Colon (tissue), 2 donors: Measurements from ENCODE around the gene PSG5.
"Not testable (repeated sequence)": the region's sequence is repeated elsewhere in the genome, so short reads cannot be mapped to it uniquely, and the experiment has no call there.

Source experiments
- FAIRE-seq: peaks from 2 replicates; lab custom pipeline; 2012; peaks lifted over from hg19 to GRCh38; lab: Jason Lieb, UNC
- donor health status: control.
- donor health status: control.

Gene PSG5

DNA sequence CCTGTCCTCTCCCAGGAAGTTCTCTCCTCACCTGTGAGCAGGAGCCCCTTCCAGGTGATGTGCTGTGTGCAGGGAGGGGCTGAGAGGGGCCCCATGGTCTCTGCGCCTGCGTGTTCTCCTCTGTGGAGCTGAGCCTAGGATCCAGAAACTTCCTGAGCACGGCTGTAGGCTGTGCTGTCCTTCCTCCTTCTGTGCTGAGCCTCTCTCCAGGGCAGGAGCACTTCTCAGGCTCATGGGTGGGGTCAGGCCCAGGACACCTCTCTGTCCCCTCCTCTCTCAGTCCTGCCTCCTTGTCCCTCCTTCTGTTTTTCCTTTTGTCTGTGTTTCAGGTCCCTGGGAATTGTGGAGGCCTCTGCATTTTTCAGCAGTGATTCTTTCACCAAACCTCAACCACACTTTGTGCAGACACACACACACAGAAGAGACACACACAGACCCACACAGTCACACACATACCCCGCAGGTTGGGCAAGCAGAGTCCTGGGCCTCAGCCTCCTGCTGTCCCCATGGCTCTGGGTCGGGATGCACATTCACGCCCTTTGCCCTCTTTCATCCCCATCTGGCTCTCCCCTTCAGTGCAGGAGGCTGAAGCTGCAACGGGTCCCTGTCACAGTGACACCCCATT, at the start of gene PSG5:
PSG5 (minus strand) TSS at position 226 of the 625 bp plus-strand sequence; CDS start at position 95, 131 bp downstream.
- FAIRE-seq = not testable (repeated sequence)

DNA sequence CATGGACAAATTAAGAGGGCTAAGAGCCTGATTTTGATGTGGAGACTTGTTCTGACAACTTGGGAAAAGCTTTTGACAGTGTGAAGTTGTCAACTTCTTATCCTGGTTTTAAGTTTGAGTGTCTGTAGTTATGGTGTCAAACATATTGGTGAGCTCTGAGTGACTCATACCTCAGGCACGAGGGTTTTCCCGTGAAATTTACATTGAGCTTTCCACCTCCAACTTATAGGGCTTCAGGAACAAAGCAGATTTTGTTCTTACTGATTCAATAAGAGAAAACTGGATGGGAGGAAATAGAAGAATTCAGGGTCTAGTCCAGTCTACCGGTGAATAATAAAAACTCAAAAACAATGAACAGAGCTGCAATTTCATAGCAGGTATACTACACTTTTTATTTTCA, 49.4 kb upstream of the PSG5 start:
- not testable (repeated sequence) for FAIRE-seq

DNA sequence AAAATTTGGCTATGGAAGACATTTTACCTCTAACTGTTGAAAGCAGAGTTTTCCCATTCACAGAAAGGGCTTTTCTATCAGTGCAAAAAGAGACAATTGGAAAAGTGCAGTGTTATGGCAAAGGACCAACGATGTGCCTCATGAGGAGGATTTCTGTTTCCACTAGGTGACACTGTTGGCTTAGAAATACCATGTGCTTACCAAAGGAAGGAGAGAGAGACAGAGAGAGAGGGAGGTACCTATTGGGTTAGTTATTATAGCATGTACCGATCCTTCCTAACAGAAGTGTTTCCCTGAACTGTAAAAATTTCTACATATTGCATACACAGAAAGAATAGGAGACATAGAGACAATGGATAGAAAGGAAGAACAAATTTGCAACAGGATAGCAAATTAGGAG, 43.0 kb upstream of the PSG5 start:
- no peak for FAIRE-seq

DNA sequence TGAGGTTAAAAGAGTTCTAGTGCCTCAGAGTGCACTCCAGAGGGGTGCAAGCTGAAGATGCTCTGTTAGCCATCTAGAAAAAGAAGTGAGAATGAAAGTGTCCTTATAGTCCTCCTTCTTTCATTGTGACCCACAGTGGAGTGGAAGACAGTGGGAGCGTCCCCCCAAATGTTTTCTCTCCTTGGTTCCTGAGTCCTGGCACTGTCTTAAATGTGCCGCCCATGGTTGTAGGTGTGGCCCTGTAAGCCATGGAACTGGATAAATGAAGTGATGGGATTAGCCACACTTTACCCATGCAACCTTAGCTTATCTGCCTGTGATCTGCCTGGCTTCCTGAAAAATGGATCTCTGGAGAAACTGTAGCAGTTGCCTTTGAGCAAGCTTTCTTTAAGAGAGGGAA, 42.4 kb upstream of the PSG5 start:
- FAIRE-seq = not testable (repeated sequence)

DNA sequence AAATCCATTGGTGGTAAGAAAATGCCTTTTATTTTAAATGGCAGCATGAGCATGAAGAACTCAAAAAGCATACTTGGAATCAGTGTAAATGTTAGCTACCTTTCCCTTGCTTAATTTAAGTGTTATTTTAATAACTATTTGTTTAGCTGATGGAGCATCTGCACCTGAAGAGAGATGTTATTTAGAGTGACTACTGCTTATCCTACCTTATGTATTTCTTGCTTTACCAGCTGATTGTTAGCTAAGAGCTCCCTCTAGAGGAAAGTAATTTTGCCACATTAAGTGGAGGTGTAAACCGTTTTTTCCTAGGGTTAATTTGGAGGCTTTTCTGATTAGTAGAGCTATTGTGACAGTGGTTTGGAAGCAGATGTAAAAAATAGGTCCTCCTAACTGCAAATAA, 40.6 kb upstream of the PSG5 start:
- FAIRE-seq = not testable (repeated sequence)

DNA sequence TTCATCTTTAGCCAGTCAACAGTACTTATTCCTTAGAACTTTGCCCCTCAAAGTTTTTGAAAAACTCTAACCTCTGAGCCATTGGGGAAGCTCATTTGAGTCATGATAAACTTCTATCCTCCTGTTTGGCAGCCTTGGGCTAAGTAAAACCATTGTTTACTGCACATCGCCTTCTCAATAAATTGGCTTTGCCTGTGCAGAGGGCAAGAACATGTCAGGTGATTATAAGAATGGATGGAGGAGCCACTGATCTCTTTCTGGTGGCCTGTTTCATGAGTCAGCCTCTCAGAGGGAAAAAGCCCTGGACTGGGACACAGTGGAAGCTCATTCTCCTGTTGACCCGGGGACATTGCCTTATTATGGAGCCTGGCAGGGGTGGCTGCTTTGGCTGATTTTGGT, 38.5 kb upstream of the PSG5 start:
- no peak for FAIRE-seq

DNA sequence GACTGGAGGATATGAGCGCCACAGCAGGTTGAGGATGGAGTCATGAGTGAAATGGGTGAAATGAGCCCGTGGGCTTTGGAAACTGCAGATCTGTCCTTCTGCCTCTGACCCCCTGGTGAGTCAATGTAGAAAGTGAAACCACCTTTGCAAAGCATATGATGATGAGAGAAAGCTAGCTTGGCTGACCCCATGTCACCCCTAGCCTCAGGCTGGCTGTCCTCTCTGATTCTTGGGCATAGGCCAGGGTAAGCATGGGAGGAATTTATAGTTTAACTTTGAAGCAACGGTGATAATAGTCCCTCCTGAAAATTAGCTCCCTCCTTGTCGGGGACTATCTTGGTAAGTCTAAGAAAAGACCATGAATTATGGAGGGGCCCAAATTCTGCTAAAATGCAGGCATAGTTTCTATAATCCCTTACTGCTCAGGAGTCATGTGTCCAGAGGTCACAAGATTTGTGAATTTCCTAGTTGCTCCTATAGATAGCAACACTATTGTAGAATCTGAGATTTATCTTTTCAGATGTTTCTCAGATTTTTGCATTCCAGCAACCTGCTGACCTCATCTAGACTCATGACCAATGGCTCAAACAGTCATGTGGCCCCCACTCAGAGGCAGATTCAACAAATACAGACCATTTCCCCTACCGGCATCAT, 38.0 kb upstream of the PSG5 start:
- FAIRE-seq = not testable (repeated sequence)

DNA sequence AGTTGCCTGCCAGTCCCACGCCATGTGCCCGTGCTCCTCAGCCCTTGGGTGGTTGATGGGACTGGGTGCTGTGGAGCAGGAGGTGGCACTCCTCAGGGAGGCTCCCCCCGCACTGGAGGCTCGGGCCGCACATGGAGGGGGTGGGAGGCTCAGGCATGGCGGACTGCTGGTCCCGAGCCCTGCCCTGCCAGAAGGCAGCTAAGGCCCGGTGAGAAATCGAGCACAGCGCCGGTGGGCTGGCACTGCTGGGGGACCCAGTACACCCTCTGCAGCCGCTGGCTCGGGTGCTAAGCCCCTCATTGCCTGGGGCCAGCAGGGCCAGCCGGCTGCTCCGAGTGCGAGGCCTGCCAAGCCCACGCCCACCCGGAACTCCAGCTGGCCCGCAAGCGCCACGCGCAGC, 35.6 kb upstream of the PSG5 start:
- not testable (repeated sequence) for FAIRE-seq

DNA sequence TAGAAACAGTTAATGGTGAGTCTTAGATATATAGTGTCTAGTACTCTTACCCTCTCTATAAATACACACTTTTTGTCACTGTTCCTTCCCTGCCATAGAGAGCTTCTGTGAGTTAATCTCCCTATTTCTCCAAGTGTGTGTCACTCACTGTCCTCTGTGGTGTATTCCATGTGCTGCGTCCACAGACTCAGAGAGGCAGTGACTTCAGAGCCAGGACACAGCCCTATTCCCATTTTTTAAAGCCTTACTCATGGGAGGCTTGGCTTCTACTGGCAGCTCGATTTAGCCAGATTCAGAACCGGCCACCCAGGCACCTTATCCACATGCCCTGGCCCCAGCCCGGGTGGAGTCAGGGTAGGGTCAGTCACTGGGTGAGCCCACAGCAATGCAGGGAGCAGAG, 32.8 kb upstream of the PSG5 start:
- FAIRE-seq = not testable (repeated sequence)

DNA sequence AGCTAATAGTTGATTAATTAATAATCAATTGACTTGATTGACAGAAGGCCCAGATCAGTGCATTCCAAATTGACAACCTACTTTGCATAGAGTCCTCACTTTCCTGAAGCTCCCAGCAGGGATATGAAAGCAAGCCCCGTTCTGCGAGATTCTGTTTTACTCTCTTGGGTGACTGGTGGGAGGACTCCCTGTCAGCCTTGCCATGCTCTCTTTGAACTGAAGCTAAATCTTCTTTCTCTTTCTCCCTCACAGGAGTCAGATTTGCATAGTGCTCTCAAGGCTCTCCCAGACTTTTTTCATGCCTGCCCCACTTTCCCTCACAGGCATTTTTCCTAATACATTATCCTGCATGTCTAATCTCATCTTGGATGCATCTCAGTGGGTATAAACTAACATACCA, 29.5 kb upstream of the PSG5 start:
- FAIRE-seq = not testable (repeated sequence)

DNA sequence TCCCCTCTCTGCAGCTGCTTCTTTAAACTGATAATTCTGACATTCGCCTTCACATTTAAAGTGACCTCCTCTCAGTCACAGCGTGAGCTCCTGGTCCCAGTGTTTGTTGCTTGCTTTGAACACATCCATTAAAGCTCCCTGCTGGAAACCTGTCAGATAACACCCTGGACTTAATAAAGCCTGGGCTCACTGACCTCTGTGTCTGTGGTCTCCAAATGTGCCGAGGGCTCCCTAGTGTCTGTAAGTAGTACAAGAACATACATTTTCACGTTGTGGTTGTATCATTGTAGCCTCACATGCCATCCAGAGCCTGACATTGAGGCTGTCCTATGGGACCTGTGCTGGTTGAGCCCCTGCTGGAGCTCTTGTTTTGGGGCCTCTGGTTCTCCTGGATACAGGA, 21.7 kb upstream of the PSG5 start:
- no peak for FAIRE-seq

DNA sequence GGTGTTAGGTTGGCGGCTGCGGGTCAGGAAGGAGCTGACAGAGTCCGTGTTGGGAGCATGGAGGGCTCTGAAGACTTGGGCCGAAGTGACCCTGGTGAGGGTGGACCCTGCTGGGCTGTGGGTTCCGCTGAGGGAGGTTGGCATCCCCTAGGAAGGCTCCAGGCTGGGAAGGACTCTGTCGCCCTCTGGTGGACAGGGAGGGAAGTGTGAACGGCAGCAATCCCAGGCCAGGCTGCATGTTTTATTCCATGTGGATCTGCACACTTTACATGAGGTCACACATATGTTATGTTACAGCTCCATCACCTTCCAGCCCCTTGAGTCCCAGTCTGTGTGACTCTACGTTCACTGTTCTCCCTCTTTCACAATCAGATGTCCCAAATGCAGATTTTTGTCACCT, 20.8 kb upstream of the PSG5 start:
- not testable (repeated sequence) for FAIRE-seq

DNA sequence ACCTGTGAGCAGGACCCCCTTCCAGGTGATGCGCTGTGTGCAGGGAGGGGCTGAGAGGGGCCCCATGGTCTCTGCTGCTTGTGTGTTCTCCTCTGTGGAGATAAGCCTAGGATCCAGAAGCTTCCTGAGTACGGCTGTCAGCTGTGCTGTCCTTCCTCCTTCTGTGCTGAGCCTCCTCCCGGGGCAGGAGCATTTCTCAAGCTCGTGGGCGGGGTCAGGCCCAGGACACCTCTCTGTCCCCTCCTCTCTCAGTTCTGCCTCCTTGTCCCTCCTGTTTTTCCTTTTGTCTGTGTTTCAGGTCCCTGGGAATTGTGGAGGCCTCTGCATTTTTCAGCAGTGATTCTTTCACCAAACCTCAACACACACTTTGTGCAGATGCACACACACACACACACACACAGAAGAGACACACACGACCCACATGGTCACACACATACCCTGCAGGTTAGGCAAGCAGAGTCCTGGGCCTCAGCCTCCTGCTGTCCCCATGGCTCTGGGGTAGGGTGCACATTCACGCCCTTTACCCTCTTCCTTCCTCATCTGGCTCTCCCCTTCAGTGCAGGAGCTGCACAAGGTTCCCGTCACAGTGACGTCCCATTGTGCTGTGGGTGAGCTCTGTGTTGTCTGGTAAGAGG, 19.3 kb upstream of the PSG5 start, which contains the start of gene PSG4:
PSG4 (minus strand) TSS at position 168 of the 635 bp plus-strand sequence; CDS start at position 66, 102 bp downstream.
- not testable (repeated sequence) for FAIRE-seq

DNA sequence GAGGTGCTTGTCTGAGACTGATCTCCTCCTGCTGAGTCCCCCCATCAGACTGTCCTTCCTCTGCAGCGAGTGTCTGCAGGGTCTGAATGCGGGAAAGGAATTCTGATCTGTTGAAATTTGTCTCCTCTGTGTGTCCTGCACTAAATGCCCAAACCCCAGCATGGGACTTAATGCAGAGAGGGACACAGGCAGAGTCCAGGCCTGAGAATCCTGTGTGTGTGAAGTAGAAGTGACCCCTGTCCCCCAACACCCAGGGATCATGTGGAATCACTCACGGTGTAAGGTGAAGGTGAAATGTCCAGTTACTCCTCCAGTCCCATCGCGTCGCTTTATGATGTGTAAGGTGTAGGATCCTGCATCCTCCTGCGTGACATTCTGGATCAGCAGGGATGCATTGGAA, 17.3 kb upstream of the PSG5 start:
- not testable (repeated sequence) for FAIRE-seq

DNA sequence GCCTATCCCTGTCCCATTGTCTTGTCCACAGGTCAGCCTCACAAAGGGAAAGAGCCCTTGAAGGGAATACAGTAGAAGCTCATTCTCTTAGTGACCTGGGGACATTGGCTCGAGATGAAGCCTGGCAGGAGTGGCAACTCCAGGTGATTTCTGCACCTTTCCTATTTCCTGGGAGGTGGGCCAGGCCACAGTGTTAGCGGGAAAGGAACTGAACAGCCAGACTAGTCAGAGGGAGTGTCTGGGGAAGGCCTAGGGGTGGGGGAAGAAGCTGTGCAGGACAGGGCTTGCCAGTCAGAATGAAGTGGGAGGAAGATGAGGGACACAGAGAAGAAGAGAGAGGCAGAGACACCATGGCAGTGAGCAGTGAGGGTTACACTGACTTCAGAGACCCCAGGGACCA, 15.6 kb upstream of the PSG5 start:
- FAIRE-seq = not testable (repeated sequence)

DNA sequence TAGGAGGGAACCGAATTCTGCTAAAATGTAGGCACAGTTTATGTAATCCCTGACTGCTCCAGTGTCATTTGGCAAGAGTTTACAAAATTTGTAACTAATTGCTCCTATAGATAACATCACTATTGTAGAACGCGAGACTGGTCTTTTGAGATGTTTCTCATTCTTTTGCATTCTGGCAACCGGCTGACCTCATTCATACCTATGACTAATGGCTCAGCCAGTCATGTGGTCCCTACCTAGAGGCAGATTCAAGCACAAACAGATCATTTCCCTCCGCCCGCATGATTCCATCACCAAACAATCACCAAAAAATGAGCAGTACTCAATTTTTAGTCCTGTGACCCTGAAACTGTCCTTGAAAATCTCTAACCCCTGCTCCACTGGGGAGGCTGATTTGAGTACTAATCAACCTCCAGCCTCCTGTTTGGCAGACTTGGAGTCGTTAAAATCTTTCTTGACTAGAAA, 15.0 kb upstream of the PSG5 start:
- FAIRE-seq = not testable (repeated sequence)

DNA sequence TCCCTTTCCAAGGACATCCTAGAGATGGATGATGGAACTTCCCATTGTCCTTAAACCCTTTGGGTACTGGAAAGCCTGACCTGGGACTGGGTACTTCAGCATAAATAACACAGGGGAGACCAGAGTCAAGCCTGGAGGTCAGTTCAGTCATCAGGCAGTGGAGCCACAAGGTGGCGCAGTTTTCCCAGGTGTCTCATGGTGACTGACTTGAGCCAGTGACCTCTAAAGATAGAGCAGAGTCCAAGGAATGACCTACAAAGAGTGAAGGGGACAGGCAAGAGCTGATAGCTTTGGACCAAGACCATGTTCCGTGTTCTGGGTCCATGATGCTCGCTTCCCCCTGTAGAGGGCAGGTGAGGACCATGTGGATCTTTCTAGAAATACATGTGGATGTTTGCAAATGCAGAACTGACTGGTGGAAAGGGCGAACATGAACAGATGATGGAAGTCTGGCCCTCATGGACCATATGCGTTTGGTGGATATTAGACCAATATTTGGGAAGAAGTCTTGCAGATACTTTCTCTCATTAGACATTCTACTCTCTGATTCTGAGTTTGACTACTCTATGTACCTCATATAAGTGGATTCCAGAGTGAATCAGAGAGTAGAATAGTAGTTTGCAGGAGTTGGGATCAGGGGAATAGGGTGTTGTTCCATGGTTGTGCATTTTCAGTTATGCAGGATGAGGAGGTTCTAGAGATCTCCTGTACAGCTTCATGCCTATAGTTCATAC, 12.5 kb upstream of the PSG5 start:
- not testable (repeated sequence) for FAIRE-seq

DNA sequence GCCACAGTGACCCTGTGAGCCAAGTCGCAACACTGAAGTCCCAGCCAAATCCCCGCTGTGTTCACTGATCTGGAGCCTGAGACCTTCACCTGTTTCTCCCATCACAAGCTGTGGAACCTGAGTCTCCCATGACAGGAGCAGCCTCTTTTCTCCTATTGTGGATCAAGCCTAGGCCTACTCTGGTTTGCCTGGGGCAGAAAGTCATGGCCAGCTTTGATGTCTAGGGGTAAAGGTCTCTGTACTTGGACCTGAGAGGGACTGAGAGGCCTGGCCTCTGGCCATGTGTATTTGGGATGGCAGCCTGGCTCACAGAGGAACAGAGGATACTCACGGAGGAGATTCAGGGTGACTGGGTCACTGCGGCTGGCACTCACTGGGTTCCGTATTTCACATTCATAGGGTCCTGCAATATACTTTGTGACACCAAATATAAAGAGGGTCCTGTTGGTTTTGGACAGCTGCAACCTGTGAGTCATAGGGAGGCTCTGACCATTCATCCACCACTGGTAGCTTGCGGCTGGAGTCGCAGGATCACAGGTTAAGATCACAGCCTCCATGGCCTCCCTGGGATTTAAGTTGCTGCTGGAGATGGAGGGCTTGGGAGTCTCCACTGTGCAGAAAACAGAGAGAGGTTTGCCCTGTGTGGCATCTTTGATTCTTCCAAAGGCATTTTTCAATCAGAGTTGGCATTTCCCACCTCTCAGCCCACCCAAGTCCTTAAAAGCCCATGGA, 11.5 kb upstream of the PSG5 start:
- FAIRE-seq = not testable (repeated sequence)

DNA sequence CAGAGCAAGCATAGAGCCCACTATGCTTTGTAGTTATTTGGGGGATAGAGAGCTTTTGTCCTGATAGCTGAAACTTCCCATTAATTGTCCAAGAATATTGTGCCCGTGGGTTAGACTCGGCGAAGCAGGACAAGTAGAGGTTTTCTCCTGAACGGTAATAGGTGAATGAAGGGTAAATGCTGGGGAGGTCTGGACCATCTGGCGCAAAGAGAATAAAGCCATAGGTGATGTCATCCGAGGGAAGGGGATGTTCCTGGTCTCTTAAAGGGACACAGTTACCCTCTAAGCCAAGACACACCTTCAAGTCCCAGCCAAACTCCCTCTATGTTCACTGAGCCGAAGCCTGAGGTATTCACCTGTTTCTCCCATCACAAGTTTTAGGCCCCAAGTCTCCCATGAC, 8.1 kb upstream of the PSG5 start:
- FAIRE-seq = not testable (repeated sequence)

DNA sequence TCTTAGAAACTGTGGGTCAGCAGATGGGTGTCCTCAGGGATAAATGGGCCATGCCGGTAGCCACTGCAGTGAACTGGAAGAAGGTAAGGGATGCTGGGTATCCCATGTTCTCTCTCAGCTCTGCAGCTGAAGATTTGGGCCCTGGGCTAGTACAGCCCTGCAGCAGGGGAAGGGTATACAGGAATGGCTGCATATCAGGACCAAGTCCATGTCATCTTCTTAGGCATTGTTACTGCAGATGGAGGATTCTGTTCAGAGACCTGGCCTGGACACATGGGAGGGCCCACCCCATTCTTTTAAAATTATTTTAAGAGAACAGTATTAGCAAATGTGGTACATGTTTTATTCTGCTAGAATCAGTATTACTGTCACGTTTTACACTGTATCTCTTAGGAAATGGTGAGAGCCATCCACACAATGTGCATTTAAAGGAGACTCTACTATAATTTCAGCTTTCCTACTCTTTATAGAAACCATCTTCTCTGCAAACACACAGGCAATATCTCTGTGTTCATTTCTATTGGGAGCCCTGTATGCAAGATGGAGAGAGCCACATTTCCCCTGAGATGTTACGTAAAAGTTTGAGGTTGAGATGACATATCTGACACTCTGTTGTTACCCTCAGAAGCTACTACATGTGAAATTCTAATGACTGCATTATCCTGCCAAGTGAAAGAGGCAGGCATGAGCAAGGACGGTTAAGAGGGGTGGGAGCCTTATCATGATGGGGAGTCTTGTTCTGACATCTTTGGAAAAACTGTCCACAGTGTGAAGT, 6.2 kb upstream of the PSG5 start:
- not testable (repeated sequence) for FAIRE-seq

DNA sequence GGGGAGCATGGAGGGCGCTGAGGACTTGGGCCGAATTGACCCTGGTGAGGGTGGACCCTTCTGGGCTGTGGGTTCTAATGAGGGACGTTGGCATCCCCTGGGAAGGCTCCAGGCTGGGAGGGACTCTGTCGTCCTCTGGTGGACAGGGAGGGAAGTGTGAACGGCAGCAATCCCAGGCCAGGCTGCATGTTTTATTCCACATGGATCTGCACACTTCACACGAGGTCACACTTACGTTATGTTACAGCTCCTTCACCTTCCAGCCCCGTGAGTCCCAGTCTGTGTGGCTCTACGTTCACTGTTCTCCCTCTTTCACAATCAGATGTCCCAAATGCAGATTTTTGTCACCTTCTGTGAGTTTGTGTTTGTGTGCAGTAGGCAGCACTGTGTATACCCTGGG, 1.8 kb upstream of the PSG5 start:
- FAIRE-seq = not testable (repeated sequence)
